ENCODE results near the gene KIF26B.

Gene KIF26B

DNA sequence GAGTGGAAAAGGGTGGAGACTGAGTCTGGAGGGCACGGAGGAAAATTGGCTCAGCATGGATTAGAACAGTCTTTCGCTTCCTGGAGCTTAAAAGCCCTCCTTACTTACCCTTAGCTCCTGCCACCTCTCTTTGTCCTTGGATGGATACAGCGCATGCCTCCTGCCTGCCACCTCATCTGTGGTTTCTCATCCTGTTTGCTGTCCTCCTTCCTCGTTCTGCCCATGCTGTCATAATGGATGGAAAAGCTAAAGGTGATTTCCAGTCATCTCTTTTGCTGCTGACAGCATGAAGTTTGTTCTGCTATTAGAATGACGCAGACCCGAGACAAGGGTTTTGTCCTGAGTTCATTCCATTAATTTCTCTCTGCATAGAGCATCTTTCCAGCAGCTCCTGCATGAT lies 425.9 kb downstream of the KIF26B start:
- no peak for DNase-seq

DNA sequence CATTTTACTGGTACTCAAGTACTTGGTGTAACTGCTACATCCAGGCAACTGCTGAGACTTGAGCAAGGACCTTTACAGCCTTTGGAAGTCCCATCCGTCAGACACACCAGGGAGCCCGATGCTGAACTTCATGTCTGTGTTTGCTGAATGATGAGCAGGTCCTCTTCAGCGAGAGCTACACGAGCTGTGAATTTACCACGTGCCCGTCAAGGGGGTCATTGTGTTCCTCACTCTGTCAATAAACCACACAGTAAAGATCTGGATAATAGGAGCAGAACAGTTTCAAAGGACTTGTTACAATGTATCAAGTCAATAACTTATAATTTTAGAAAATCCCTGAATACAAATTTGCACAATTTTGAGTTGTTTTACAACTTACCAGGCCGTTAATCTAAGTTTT lies 427.2 kb downstream of the KIF26B start:
- no peak for DNase-seq

DNA sequence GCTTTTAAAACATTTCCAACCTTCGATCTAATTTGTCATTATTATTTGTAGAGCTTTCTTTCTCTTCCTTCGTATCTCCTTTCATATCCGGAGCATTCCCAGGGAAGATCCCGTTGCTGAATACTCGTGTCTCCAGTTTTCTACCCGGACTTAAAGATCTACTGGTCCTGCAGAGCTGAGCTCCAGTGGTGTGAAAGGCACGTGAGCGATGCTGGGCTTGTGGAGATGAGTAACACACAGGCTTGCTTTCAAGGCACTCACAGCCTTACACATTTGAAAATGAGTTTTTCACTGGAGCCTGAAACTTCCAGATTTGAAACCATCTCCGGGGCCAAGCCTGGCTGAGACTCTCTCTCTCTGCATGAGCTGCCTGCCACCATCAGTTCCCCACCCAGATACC lies 428.3 kb downstream of the KIF26B start:
- DNase-seq, result no peak

DNA sequence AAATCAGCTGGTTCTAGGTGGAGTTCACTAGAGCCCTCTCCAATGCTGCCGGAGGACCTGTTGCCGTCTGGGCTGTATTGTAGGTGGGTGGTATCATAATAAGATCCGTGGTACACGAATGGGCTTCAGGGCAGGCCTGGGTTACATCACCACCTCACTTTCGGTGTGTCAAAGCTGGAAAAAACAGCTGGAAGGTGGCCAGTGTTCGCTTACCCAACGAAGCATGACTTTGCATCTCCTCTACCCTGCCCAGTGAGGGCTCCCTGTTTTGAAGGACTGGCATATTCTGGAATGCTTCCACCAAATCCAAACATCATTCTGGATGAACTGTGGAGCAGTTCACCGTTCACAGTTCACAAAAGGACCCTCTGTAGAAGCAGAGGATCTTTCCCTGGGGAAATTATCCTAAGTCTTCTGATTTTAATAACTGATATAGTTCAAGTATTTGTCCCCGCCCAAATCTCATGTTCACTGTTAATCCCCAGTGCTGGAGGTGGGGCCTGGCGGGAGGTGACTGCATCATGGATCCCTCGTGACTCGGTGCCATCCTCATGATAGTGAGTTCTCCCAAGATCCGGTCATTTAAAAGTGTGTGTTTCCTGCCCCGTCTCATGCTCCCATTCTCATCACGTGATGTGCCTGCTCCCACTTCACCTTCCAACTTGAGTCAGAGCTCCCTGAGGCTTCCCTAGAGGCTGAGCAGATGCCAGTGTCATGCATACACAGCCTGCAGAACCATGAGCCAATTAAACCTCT lies 429.0 kb downstream of the KIF26B start:
- DNase-seq, result peak in 2 of 3 donors; percentile 25 to 31

DNA sequence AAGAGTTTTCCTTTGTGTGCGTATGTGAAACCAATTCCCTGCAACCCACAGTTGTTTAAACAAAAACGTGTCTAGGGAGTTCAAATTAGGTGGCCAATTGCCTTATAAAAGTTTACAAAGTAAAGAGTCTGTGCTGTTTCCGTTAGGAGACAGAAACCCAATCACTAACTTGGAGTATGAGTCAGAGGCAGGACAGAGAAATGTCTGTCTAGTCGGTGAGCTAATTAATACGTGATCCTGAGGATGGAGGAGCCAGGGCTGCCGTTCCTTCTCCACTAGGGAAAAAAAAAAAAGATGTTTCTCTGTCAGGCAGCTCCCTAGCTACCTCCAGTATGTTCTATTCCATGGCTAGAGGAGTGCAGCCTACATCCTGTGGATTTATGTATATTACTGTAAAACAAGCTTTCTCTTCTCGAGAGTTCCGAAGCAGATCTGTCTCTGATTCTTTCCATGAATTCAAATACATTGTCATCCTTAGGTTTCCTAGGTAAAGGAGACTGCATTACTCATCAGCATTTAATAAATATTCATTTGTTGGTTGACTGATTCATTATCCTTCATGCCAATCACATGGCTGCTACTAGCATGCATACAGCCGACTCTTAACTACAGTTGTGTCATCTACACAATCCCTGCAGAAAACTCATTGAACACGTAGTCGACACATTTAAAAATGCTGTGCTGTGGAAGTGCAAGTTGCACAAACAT lies 430.6 kb downstream of the KIF26B start:
- DNase-seq, result no peak

DNA sequence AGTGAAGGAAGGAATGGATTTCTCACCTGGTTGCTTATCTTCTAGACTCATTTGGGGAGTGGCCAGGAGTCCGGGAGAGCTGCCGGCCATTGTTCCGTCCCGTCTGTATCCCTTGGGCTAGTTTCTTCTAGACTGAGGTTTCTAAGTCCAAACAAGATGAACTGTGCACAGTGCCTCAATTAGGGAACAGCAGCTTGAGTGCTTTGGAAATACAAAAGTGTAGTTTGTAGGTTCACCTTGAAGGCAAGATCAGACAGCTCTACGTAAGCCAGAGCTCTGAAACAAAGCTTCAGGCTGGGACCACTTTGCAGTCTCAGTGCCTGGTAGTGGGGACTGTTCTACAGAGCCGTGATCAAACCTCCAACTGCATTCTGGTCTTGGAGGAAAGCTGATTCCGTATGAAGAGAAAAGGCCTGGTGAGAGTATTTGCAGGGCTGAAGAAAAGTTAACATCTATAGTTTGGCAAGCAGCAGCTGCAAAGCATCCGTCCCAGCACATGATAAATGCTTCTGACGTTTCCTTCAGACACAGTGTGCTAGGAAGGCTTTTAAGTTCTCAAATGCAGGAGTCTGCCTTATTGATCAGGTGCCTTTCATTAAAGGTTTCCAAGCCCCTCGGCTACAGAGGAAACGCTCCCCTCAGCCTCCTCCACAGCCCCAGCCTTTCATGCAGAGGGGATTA lies 432.8 kb downstream of the KIF26B start:
- DNase-seq, result no peak

DNA sequence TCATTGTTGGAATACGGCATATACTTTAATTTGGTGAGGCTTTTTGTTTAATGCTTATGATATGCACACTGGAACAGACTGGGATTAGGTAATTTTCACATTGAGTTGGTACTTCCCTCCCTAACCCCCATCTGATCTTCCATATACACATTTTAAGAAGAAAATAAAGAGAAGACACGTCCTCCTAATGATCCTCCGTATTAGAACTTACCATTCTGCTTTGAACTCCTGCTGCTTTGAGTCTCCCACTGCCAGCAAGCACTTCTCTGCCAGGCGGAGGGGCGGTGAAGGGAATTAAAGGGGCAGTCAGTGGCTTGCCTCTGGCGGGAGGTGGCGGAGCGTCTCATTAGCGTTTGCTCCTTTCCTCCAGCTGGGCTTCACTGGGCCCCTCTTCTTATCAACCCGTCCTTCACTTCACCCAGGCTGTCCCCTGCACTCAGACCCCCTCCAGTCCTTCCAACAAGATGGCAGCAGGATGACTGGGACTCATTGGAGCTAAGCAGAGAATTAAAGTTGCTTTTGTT lies 433.4 kb downstream of the KIF26B start:
- no peak for DNase-seq

DNA sequence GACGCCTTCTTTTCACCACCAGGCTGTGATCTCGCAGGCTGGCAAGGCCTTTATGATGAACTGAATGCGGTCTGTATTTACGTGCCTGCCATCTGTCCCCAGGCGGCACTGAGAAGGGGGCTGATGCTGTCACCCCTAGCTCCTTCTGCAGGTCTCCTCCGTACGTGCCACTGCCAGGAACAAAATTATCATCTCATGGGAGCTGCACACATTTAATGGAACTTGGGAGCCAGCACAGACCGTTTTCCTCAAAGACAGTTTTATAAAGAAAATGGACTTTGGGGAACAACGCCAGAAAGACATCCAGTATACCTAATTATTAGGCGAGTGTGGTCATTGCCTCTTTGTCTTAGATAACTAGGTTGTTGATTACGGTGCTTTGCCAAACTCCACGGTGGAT lies 434.5 kb downstream of the KIF26B start:
- DNase-seq, result no peak

DNA sequence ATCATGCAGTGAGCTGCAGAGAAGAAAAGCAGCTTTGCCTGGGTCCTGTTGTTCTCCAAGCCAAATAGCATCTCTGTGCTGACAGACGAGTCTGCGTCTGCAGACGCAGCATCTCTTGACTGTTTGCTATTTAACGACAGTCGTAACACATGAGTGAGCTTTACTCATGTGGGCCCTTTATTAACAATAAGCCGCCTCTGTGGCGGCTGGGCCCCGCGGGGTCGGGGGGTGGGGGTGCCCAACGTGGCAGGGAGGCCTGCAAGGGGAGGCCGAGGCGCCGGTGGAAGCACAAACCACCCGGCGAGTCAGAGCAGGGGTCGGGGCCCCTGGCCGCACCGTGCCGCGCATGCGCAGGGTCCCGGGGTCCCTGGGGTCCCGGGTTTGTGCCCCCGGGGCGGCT lies 435.1 kb downstream of the KIF26B start:
- DNase-seq, result no peak

DNA sequence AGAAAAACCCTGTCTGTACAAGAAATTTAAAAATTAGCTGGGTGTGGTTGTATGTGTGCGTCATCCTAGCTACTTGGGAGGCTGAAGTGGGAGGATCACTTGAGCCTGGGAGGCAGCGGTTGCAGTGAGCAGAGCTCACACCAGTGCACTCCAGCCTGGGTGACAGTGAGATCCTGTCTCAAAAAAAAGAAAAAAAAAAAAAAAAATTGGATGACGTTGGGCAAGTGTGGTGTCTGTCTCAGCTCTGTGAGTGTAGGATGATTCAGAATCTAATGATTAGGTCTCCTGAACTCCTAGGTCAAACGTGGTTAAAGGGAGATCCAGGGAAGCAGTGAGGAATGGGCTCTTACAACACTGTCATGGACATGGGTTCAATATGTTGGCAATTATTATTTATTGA lies 435.9 kb downstream of the KIF26B start:
- DNase-seq, result no peak

DNA sequence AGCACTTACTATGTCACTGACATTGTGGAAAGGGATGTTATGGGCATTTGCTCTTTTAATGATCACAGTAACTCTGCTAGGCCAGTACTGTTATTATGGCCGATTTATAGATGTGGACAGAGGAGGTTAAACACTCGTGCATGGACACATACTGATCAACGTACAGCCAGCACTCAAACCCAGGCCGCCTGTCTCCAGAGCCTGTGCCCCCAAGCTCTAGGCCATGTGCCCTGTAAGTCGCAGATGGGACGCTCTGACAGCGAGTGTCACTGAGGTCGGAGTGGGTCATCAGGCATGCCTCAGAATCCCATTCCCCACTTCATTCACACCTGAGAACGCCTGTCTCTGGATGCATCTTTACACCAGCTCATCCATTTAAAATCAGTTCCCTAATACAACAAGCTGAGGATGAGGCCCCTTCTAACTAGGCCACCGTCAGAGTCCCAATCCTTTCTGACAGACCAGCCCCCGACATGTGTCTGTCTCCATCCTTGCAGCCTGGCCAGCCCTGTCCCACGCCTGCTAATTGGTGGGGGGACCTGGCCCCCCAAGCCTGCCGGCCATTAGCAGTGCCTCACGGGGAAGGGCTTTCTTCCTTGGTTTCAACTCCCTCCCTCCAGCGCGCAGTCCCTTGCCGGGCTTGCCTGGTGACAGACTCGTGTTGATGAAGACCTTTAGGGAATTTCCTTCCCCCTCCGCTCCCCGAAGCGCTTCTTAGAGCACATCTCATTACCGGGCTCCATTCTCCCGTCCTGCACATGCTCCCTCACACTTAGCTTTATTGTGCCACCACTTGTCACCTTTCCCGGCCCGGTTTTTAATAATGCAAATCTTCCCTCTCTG lies 436.8 kb downstream of the KIF26B start:
- DNase-seq, result no peak

DNA sequence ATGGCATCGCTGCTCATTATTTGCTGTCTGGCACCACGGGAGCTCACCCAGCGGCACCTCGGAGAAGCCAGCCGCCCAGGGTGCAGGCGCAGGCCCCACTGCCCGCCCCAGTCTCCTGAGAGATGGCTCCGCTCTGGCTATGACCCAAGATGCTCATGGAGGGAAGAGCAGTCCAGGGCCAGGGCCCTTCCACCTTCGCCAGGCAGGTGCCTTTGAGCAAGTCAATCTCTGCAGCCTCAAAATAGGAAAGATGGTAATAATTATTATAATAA lies 437.3 kb downstream of the KIF26B start:
- DNase-seq, result no peak

DNA sequence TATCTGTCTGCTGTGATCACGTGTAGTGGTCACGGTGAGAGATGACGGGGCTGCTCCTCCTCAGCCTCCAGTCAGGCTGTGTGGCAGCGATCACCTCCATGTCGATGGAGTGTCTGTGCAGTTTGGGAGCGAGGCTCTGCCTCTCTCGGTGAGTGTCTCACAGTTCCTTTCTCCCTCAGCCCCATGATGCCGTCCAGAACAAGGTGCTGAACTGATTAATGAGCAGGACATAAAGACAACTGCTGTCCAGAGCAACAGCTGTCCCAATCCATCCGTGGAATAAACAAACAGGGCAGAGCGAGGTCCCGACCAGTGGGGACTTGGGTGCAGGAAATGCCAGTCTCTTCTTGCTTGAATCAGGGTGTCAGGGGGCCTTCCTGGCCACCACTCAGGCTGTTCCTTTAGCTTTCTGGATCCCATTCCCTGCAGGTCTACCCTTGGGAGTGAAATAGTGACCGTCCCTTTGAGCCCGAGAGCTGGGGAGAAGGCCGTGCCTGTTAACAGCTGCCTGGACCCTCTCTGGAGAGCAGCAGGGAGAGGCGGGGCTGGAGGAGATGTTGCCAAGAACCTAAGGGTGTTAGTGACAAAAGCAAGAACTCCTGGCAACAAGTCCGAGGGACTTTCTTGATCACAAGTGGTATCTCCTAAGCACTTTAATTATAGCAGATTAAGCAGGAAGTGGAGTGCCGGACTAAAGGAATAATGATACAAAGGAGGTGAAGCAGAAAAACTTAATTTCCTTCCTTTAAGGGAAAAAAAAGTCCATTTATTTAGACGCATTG lies 443.9 kb downstream of the KIF26B start:
- no peak for DNase-seq

DNA sequence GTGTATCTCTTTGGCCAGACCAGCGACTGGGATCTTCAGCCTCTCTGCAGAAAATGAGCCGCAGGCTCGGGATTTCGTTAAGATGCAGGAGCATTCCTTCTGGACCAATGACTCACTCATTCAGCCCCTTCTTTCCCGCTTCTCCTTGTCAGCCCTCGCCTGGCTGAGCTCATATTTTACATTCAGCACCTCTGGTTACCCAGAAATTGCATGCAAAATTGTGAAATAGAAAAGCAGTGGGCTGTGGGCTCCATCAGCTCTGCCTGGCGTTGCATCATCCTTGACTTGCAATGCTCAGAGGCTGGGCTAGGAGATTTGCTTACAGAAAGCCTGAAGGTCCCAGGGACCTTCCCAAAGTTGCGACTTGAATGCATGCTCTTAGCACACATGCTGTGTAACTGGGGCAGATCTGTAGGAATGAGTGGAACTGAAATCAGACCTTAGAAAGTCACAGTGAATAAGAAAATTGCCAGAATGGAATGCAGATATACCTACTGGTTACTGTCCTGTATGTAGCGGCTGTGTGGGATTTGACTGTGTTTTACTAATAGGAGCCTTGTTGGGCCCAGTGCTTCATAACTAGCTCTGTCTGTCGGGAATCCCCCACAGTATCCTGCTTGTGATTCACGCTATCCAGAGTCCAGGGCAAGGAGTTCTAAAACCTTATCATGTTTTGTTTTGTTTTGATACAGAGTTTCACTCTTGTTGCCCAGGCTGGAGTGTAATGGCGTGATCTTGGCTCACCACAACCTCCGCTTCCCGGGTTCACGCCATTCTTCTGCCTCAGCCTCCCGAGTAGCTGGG lies 444.8 kb downstream of the KIF26B start:
- DNase-seq, result peak; percentile 92 to 95 (median 94)

DNA sequence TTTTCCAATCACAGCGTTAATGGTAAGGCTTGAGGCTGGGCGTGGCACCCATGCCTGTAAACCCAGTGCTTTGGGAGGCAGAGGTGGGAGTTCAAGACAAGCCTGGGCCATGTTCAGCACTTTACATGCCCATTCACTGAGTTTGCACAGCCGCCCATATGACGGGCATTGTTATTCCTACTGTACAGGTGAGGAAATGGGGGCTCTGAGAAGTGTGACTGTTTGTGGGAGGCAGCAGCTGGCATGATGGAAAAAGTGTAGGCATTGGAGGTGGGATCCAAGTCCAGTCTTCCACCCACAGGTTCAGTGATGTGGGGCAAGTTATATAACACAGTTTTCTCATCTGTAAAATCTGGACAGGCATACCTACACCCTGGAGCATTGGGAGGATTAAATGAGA lies 445.9 kb downstream of the KIF26B start:
- DNase-seq, result no peak

DNA sequence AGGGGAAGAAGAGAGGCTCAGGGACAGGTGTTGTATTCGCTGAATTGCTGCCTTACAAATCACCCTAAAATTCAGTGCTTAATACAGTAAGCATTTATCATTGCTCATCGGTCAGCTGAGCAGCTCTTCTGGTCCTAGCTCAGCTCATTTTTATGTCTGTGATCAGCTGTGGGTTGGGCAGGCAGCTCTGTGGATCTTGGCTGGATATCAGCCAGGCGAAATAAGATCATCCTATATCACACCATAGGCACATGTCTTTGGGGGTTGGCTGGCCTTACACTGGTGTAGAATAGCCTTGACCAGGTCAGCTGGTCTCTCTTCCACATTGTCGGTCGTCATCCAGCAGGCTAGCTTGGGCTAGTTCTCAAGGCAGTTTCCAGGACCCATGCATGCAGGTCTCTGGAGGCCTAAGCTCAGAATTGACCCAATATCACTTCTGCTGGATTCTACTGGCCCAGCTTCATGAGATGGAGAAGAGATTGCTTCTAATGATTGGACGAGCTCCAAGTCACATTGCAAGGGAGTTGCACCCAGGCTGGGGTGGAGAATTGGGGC lies 448.6 kb downstream of the KIF26B start:
- DNase-seq, result no peak

DNA sequence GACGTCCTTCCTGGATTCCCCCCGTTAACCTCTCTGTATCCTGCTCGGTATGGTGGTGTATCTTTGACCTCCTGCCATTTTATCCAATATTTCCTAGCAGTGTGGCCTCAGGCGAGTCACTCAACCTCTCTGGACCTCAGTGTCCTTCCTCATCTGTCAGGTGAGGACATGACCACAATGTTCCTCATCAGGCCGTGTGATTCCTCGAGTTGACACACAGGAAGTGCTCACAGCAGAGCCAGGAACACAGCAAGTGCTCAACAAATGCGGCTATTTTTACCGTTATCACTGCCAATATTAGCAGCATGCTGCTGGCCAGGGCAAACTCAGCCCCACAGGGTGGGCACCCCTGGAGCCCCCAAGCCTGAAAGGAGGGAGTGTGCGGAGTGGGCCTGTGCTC lies 450.2 kb downstream of the KIF26B start:
- peak; percentile 43 to 56 (median 54) for DNase-seq

DNA sequence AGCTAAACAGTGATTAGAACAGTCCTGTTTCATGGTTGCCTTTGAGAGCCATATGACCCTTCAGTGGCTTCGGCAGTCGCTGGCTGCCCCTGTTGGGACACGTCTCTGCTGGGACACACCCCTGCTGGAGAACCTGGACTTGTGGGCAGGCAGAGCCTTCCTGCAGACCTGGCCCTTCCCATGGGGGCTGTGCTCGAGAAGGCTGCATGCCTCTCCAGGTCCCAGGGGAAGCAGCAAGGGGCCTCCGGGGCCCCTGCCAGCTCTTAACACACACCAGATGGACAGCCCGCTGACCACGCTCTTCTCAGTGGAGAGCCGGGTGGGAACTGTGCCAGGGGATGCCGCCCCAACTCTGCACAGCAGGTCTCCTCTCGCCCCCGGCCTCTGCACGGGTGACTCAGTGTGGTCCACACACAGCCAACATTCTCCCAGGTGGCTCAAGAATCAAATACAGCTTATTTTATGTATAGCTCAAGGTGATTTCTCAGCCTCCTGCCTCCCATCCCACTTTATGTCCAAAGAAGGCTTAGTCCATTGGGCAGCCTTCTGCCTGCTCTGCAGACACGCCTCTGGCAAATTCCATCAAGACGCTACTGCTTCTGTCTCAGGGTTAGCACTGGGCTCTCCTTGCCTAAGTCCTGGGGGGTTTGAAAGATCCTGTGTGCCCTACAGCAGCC lies 450.8 kb downstream of the KIF26B start:
- peak in 1 of 3 donors; percentile 16 for DNase-seq

DNA sequence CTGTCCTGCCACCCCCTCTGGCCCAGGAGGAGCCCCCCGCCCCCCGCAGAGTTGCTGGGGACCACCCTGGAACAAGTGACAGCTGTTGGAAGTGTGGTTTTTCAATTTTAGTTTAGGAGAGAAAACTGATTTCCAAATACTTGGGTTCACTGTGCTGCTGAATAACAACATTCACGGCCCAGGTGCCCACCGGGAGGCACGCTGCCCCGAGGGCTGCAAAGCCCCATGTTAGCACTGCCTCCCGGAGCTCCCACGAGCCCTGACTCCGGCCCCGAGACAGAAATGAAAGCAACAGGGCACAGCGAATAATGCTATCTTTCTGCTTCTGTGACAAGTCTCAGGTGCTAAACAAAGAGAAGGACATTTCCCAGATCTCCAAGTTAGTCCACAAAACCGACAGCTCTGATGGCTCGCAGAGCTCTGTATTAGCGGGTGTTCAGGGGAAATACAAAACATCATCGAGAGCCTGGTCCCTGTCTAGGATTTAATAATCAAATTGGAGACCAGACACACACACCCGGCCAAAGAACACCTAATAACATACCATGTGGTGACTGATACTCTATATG lies 451.5 kb downstream of the KIF26B start:
- peak in 1 of 3 donors; percentile 8 for DNase-seq

DNA sequence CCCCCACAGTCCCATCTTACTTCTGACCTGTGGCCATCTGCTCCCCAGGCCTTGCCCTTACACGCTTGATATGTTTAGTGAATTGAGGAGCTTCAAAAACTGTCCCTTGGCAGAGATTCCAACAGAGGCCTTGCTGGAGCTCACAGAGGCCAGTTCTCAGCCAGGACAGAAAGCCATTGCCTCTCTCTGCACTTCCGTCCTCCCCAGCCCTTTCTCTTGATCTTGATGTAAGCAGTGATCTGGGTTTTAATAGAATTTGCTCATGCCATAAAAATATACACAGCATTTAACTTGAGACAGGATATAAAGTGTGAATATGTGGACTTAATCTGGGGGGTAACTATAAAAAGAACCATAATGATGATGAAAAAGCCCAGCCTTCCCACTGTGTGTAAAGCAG lies 453.5 kb downstream of the KIF26B start:
- peak in 1 of 3 donors; percentile 8 for DNase-seq
